Left ventricle myocardium inferior (tissue), 1 donor: Measurements from ENCODE around the gene INSIG1. TPM values are rescaled to one million over a fixed set of nuclear protein-coding genes. Genes with fewer than 3 reads are reported as not detected.

Experiments used
- DNase-seq: peaks from one replicate; pipeline ENCODE4 v3.0.0-alpha.2; 2020
- H3K27ac ChIP-seq: fragments of 200-600 bp; replicated peaks from 2 replicates; pipeline ENCODE4 v1.8.0; 2021
- H3K27me3 ChIP-seq: fragments of 200-600 bp; 2 replicates; pipeline ENCODE4 v1.8.0; 2021; ENCODE audit warnings: low read depth
- H3K36me3 ChIP-seq: fragments of 200-600 bp; 2 replicates; pipeline ENCODE4 v1.8.0; 2021
- H3K4me1 ChIP-seq: fragments of 200-600 bp; 2 replicates; pipeline ENCODE4 v1.8.0; 2021
- H3K4me3 ChIP-seq: fragments of 200-600 bp; 2 replicates; pipeline ENCODE4 v1.8.0; 2021; ENCODE audit warnings: mild to moderate bottlenecking, moderate library complexity
- H3K9me3 ChIP-seq: fragments of 200-600 bp; replicated peaks from 2 replicates; pipeline ENCODE4 v1.8.0; 2021
- intact Hi-C: fragments of 100-400 bp; cut with micrococcal nuclease; formaldehyde crosslinking; loops from one replicate; pipeline ENCODE4 v1.11.0; 2022
- total RNA-seq: library from RNA; stranded (reverse); fragmentation: NEBNext Ultra II Directional; extraction: Animal tissue kit (Norgen Biotek cat#: 25700); gene quantifications from one replicate; pipeline ENCODE4 v1.2.1, GENCODE V29; 2021
- TF ChIP-seq, protein P1 (sequence below): fragments of 200-600 bp; IDR thresholded peaks from 2 replicates; pipeline ENCODE4 v1.8.0; 2021; ENCODE audit warnings: antibody characterized with exemption, mild to moderate bottlenecking, borderline replicate concordance
- donor health status: DM: no; HTN: yes; CAD: no; lungs with severe emphysema.

INSIG1 gene
- total RNA-seq, 1 donor from 2014 or later = 7.5 TPM

DNA sequence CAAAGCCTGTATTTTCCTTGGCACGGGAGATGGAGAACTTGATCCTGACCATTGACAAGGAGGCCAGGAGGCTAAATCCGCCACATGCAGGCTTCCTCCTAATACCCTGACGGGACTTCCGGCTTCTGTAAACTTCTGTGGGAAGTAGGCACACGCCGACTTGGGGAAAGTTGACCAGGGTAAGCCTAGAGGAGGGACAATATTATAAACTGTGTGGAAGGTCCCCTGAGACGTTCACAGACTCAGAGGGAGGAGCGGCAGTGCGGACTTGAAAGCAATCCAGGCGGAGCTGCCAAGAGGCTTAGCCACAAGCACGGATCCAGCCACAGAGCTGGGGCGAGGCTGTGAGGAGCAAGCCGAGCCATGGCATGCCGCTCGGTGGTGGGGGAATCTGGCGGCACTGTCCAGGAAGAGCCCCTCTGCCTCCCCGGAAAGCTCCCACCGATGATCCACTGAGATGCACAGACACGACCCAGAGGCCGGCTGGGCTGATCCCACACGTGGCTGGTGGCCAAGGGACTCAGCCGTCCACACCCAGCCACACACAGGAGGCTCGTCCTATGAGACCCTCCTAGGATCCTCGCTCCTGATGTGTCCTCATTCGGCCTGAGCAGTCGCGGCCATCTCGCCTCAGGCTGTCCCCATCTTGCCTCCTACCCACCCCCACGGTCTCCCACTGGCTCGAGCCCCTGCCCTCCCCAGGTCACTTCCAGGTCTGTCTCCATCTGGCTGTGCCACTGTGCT lies 40.0 kb upstream of the INSIG1 start:
- Histone ChIP-seq H3K4me3 (peak overlapping the region; percentile 47), H3K27ac (peak overlapping the region; percentile 85), H3K4me1 (peaks cover 18% of the 10 kb centered on the region), H3K27me3 (peaks cover 12% of the 10 kb centered on the region), H3K36me3 (no peaks in the 10 kb centered on the region), H3K9me3 (no peaks in the 10 kb centered on the region)
- intact Hi-C loops = no loop called here
- TF ChIP-seq, protein P1, sequence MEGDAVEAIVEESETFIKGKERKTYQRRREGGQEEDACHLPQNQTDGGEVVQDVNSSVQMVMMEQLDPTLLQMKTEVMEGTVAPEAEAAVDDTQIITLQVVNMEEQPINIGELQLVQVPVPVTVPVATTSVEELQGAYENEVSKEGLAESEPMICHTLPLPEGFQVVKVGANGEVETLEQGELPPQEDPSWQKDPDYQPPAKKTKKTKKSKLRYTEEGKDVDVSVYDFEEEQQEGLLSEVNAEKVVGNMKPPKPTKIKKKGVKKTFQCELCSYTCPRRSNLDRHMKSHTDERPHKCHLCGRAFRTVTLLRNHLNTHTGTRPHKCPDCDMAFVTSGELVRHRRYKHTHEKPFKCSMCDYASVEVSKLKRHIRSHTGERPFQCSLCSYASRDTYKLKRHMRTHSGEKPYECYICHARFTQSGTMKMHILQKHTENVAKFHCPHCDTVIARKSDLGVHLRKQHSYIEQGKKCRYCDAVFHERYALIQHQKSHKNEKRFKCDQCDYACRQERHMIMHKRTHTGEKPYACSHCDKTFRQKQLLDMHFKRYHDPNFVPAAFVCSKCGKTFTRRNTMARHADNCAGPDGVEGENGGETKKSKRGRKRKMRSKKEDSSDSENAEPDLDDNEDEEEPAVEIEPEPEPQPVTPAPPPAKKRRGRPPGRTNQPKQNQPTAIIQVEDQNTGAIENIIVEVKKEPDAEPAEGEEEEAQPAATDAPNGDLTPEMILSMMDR = no peak
- peak; percentile 66 for DNase-seq

DNA sequence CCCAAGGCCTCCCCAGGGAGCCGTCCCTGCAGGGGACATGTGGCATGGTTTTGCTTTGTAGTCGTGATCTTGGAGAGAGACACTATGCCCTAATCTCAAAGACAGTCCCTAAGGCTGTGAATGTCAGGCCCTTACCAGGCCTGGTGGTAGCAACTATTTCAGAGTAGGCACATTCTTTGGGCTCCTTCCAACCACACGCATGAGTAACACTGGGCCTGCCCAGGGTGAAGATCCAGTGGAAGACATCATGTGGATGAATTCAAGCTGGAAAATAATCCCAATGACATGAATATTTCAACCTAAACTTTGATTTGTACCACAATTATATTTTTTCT lies 39.5 kb upstream of the INSIG1 start:
- no peak for DNase-seq
- intact Hi-C loops = no loop called here
- peak overlapping the region; percentile 47 for H3K4me3 ChIP-seq
- TF ChIP-seq, protein P1 = no peak
- no peaks in the 10 kb centered on the region for H3K9me3 ChIP-seq
- peaks cover 18% of the 10 kb centered on the region for H3K4me1 ChIP-seq
- H3K27me3 ChIP-seq = peaks cover 7% of the 10 kb centered on the region
- peak overlapping the region; percentile 85 for H3K27ac ChIP-seq
- no peaks in the 10 kb centered on the region for H3K36me3 ChIP-seq

DNA sequence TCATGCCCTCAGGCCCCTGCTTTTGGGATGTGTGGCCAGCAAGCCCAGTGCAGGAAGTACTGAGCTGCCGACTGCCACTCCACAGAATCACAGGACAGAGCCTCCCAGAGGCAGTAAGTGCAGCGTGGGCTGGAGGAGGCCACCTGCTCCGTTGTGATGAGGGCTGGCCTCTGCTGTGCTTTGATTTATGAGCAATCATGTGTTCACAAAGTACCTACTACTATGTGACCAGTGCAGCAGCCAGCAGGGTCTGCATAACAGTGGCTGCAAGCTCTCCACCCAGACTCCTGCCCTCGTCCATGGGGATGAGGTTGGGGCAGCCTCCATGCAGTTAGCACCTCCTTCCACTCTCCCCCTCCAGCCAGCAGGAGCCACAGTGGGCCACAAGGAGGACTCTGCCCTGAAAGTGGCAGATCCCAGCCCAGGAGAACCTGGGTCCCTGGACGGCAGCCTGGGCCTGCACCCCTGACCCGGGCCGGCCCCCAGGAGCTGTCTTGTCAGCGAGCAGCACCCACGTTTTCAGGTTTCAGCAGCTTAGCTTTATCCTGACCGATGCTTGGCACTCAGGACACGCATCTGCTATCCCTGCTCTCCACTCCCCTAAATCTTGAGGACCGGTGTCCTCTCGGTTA lies 37.7 kb upstream of the INSIG1 start:
- H3K4me1 ChIP-seq = peaks cover 18% of the 10 kb centered on the region
- H3K9me3 ChIP-seq = no peaks in the 10 kb centered on the region
- intact Hi-C loops = no loop called here
- H3K36me3 ChIP-seq = no peaks in the 10 kb centered on the region
- no peak for DNase-seq
- TF ChIP-seq, protein P1 = no peak
- no peak overlapping the region for H3K27ac ChIP-seq
- H3K4me3 ChIP-seq = no peak overlapping the region
- H3K27me3 ChIP-seq = peaks cover 17% of the 10 kb centered on the region

DNA sequence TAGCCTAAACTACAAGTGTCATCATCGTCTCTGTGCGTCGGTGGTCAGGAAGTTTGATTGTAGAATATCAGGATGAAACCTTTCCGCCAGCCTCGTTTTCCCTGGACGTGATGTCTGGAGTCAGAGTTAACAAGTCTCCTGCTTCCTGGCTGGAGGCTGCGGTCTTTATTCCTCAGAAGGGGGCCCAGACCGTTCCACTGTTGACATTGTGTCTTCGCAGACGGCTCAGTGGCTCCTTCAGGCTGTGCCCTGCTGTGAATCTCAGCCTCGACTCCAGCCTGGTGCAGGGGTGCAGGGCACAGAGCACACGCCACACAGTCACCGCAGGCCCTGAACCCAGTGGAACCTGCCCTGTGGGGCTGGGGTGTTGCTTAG lies 37.2 kb upstream of the INSIG1 start:
- intact Hi-C loops = no loop called here

DNA sequence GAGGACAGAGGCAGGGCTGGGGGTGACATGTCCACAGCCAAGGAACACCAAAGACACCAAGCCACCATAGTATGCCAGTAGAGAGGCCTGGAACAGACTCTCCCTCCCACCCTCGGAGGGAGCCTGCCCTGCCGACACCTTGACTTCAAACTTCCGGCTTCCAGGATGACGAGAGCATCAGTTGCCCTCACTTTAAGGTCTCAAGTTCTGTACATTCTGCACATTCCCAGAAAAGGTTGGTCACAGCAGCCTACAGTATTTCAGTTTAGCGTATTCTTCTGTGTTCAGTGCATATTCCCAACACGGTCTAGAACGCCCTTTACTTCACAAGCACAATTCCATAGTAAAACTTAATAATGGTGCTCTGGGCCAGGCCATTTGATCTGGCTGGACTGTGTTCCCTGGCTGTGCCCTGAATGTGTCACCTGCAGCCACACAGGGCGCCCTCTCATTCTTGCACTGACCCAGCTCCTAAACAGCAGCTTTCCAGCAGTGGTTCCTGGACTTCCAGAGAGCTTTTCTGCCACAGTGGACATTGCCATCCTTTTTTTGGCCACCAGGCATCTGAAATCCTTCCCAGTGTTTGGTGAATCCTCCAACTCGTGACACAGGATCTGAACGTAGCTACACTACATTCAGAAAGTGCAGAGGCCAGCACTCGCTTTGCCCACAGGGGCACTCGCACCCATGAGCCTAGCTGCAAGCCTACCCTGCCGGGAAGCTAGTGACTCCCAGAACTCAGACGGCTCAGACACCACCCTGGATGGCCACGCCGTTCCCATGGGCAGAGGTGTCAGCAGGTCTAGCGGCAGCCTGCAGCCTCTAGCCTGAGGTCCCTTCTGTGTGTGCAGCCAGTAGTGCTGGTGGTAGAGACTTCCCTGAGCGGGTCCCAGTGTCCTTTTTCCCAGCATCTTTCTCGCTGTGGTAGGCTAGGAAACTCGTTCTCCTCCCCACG lies 36.4 kb upstream of the INSIG1 start:
- TF ChIP-seq, protein P1 = no peak
- no peak for DNase-seq
- intact Hi-C loops = no loop called here
- no peaks in the 10 kb centered on the region for H3K36me3 ChIP-seq
- peaks cover 18% of the 10 kb centered on the region for H3K4me1 ChIP-seq
- H3K9me3 ChIP-seq = no peaks in the 10 kb centered on the region
- no peak overlapping the region for H3K4me3 ChIP-seq
- no peak overlapping the region for H3K27ac ChIP-seq
- H3K27me3 ChIP-seq = peaks cover 29% of the 10 kb centered on the region

More for the DNA sequence above, 37.2 kb upstream of the INSIG1 start:
- Histone ChIP-seq H3K27ac (no peak overlapping the region), H3K4me3 (no peak overlapping the region), H3K4me1 (peaks cover 18% of the 10 kb centered on the region), H3K9me3 (no peaks in the 10 kb centered on the region), H3K27me3 (peaks cover 20% of the 10 kb centered on the region), H3K36me3 (no peaks in the 10 kb centered on the region)
- TF ChIP-seq, protein P1 = no peak
- no peak for DNase-seq
